PC-3 (cell line): ENCODE results near the gene NR5A2. TPM values are rescaled to one million over a fixed set of nuclear protein-coding genes. Genes with fewer than 3 reads are reported as not detected.

Source experiments
- ATAC-seq: fragments of 200-7000 bp; cut with Tn5 transposase; 2 replicates; pipeline ENCODE4 v1.9.1; 2020; ENCODE audit warnings: mild to moderate bottlenecking, moderate library complexity
- BruUV-seq: library from RNA; stranded (reverse); fragments of 400-500 nt; replicated peaks from 2 replicates; lab custom pipeline; 2021; lab: Mats Ljungman, UMichigan
- CTCF ChIA-PET: fragments of 300-600 bp; sonication (Branson Sonifier 250); formaldehyde crosslinking; loops from one replicate; lab custom pipeline; 2022; ENCODE audit warnings: antibody characterized with exemption; lab: Charles Lee
- POLR2A ChIA-PET: fragments of 300-600 bp; sonication (Branson Sonifier 250); formaldehyde crosslinking; loops from one replicate; lab custom pipeline; 2022; ENCODE audit warnings: antibody characterized with exemption; ENCODE audit not compliant: unreplicated experiment; lab: Charles Lee
- DNase-seq: peaks from one replicate; pipeline ENCODE4 v3.0.0-alpha.2; 2015
- H2AFZ ChIP-seq: fragments of 300-600 bp; sonication (generic); 2 replicates; pipeline ENCODE4 v1.6.0; 2016; ENCODE audit warnings: antibody characterized with exemption, low read length
- H3F3A ChIP-seq: fragments of 300-600 bp; sonication (generic); one replicate; pipeline ENCODE4 v1.6.0; 2017; ENCODE audit warnings: antibody characterized with exemption, low read length, control low read depth, mild to moderate bottlenecking; ENCODE audit not compliant: unreplicated experiment
- H3K27ac ChIP-seq: fragments of 300-600 bp; sonication (generic); 2 replicates; pipeline ENCODE4 v1.5.1; 2016; ENCODE audit warnings: mild to moderate bottlenecking, low read length
- H3K27me3 ChIP-seq: fragments of 300-600 bp; sonication (generic); 2 replicates; pipeline ENCODE4 v1.6.1; 2016; ENCODE audit warnings: low read length, mixed read lengths
- H3K36me3 ChIP-seq: fragments of 300-600 bp; sonication (generic); 2 replicates; pipeline ENCODE4 v1.6.1; 2016; ENCODE audit warnings: low read depth, mixed run types, low read length, mixed read lengths
- H3K4me1 ChIP-seq: fragments of 300-600 bp; sonication (generic); 2 replicates; pipeline ENCODE4 v1.5.1; 2016; ENCODE audit warnings: low read length; ENCODE audit not compliant: insufficient read depth
- H3K4me2 ChIP-seq: fragments of 300-600 bp; sonication (generic); 2 replicates; pipeline ENCODE4 v1.6.0; 2016; ENCODE audit warnings: low read length
- H3K4me3 ChIP-seq: fragments of 300-600 bp; sonication (generic); 2 replicates; pipeline ENCODE4 v1.5.1; 2016; ENCODE audit warnings: mild to moderate bottlenecking, low read length, mixed read lengths
- H3K79me2 ChIP-seq: fragments of 300-600 bp; sonication (generic); 2 replicates; pipeline ENCODE4 v1.6.1; 2017; ENCODE audit warnings: low read length, mixed read lengths
- H3K9ac ChIP-seq: fragments of 300-600 bp; sonication (generic); 2 replicates; pipeline ENCODE4 v1.6.0; 2016; ENCODE audit warnings: mild to moderate bottlenecking, low read length
- H3K9me2 ChIP-seq: fragments of 300-600 bp; sonication (generic); replicated peaks from 2 replicates; pipeline ENCODE4 v1.6.1; 2016; ENCODE audit warnings: mixed run types, low read length, mixed read lengths
- H3K9me3 ChIP-seq: fragments of 300-600 bp; sonication (generic); 2 replicates; pipeline ENCODE4 v1.6.1; 2016; ENCODE audit warnings: low read length, mixed read lengths
- H4K20me1 ChIP-seq: fragments of 300-600 bp; sonication (generic); 2 replicates; pipeline ENCODE4 v1.6.1; 2016; ENCODE audit warnings: low read length, mixed read lengths
- CTCF ChIP-seq: fragments of 300-600 bp; sonication (generic); conservative IDR thresholded peaks from 2 replicates; pipeline ENCODE4 v1.5.1; 2017; ENCODE audit warnings: antibody characterized with exemption, low read depth, mild to moderate bottlenecking, low read length
- EZH2 ChIP-seq: fragments of 300-600 bp; sonication (generic); IDR thresholded peaks from one replicate; pipeline ENCODE4 v1.6.1; 2017; ENCODE audit warnings: antibody characterized with exemption, mild to moderate bottlenecking, low read length; ENCODE audit not compliant: unreplicated experiment
- EZH2phosphoT487 ChIP-seq: fragments of 300-600 bp; sonication (generic); IDR thresholded peaks from 2 replicates; pipeline ENCODE4 v1.6.1; 2018; ENCODE audit warnings: mild to moderate bottlenecking, antibody characterized with exemption, low read length, borderline replicate concordance
- intact Hi-C: fragments of 100-400 bp; cut with micrococcal nuclease; formaldehyde crosslinking; loops from 2 replicates; pipeline ENCODE4 v1.9.0; 2023
- total RNA-seq: library from RNA; depleted of rRNA; stranded (reverse); fragments of >200 nt; gene quantifications from 2 replicates; pipeline ENCODE4 v1.2.3, GENCODE V29; 2014

The NR5A2 gene
- total RNA-seq, 1 experiment from 2014 or later: 0.36 TPM

DNA sequence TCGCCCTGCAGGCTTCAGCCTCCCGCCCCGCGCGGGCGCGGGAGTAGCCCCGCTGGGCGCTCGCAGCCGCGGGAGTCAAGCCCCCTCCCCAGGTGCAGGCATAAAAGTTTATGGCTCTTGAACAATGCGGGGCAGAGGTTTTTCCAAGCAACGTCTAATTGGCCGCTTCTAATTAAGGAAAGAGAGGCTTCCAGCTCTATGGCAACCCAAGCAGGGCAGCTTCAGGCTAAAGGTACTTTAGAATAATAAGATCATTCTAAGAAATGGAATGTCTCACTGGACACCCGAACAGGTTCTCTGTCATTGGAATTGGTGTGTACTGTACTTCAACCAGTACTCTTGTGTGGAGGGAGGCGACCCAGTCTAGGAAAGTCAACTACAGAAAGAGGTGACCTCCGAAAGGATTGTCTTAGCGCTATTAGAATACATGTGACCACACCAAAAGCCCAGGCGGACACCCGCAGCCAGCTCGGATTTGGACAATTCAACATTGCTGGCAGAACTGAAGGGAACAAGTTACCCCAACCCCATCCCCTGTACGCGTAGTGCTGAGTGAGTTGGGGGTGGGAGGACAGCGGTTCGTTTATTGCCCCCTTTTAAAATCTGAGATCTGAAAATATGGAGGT is 12.5 kb downstream of the NR5A2 start:
- ATAC-seq (peak; percentile 12), DNase-seq (no peak)
- H3K27me3 ChIP-seq: peaks cover 81% of the 10 kb centered on the region
- intact Hi-C loops: loop anchor here (1.0 to 10.0 kb wide), 4 partner anchors 55 to 445 kb away; no protein-coding TSS in a partner anchor
- no peaks in the 10 kb centered on the region for H3K9me2 ChIP-seq
- H3K27ac ChIP-seq: no peak overlapping the region
- no peaks in the 10 kb centered on the region for H3K36me3 ChIP-seq
- H3K4me1 ChIP-seq: peaks cover 7% of the 10 kb centered on the region; the same call in 1 of the 2 replicates
- peak overlapping the region; percentile 0; the same call in 1 of the 2 replicates for H3K9ac ChIP-seq
- peak overlapping the region; percentile 85 for H2AFZ ChIP-seq
- ChIA-PET POLR2A (interaction anchor here (0.5 to 0.6 kb wide), 3 partner anchors 11 to 41 kb away, joined by 3 to 5 read pairs (median 4); no protein-coding TSS in a partner anchor), CTCF (interaction anchor here (0.5 kb wide), 1 partner anchor 84 kb away, joined by 3 read pairs; no protein-coding TSS in a partner anchor)
- H3K79me2 ChIP-seq: no peaks in the 10 kb centered on the region
- no TSS peak for BruUV-seq
- no peaks in the 10 kb centered on the region for H3F3A ChIP-seq
- H3K9me3 ChIP-seq: no peaks in the 10 kb centered on the region
- H3K4me2 ChIP-seq: peak overlapping the region; percentile 89
- peak overlapping the region; percentile 70 for H3K4me3 ChIP-seq
- TF ChIP-seq EZH2: peak; percentile 64
- no peak for TF ChIP-seq EZH2phosphoT487
- no peaks in the 10 kb centered on the region for H4K20me1 ChIP-seq

GRCh38 chr1:200040481-200041138 is 13.1 kb downstream of the NR5A2 start:
- Histone ChIP-seq H3K36me3 (no peaks in the 10 kb centered on the region), H3K9ac (no peak overlapping the region), H4K20me1 (no peaks in the 10 kb centered on the region), H3K9me2 (no peaks in the 10 kb centered on the region), H3K9me3 (no peaks in the 10 kb centered on the region), H3K27me3 (peaks cover 87% of the 10 kb centered on the region), H3K79me2 (no peaks in the 10 kb centered on the region), H2AFZ (no peak overlapping the region), H3K27ac (no peak overlapping the region), H3K4me3 (peak overlapping the region; percentile 70), H3F3A (no peaks in the 10 kb centered on the region), H3K4me1 (peaks cover 7% of the 10 kb centered on the region; the same call in 1 of the 2 replicates), H3K4me2 (peak overlapping the region; percentile 89)
- intact Hi-C loops: loop anchor here (10.0 kb wide), 1 partner anchor 56 kb away; no protein-coding TSS in a partner anchor
- DNase-seq: no peak
- no TSS peak for BruUV-seq
- no peak for ATAC-seq
- POLR2A ChIA-PET: no interaction called here
- TF ChIP-seq EZH2 (no peak), CTCF (no peak), EZH2phosphoT487 (no peak)
- CTCF ChIA-PET: no interaction called here

DNA sequence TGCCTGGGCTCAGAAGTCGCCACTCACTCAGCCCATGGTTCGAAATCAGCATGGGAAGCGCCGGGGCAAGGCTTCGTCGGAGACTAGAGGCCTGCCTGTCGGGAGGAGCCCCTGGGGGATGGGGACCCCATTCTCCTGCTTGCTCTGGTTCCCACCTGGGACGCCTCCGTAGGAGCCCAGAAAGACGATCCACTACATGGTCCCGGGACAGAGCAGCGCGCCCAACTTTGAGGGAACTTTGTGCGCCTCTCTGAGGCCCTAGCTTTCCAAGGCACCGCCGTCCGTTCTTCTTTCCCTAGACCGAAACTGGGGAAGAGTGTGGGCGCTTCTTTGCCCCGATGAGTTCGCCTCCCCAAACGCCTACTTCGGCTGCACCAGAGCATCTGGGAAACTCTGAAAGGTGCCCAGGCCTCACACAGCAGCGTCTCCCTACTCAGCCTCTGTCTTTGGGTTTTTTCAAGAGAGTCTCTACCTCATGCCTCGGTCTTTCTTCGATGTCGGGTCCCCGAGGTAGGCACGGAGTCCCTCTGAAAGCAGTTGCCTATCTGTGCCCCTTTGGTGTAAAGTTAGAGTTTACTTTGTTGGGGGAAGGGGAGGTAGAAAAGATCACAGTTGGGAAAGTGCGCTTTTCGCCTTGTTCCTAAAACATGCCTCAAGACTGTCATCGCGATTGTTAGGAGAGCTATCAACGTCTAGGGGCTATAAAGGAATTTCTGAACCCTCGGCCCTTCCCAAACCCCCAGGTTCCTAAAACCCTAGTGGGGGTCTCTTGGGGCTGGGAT is 14.0 kb downstream of the NR5A2 start:
- BruUV-seq: no TSS peak
- ChIA-PET CTCF (no interaction called here), POLR2A (no interaction called here)
- no peak for ATAC-seq
- H3K9me3 ChIP-seq: no peaks in the 10 kb centered on the region
- H4K20me1 ChIP-seq: no peaks in the 10 kb centered on the region
- no peaks in the 10 kb centered on the region for H3F3A ChIP-seq
- peaks cover 7% of the 10 kb centered on the region; the same call in 1 of the 2 replicates for H3K4me1 ChIP-seq
- H3K4me2 ChIP-seq: no peak overlapping the region
- H3K36me3 ChIP-seq: no peaks in the 10 kb centered on the region
- no peak overlapping the region for H3K27ac ChIP-seq
- no peak overlapping the region for H2AFZ ChIP-seq
- no peak overlapping the region for H3K4me3 ChIP-seq
- H3K9ac ChIP-seq: no peak overlapping the region
- intact Hi-C loops: loop anchor here (10.0 kb wide), 1 partner anchor 57 kb away; no protein-coding TSS in a partner anchor
- no peak for TF ChIP-seq EZH2
- TF ChIP-seq CTCF: no peak
- TF ChIP-seq EZH2phosphoT487: no peak
- peaks cover 90% of the 10 kb centered on the region for H3K27me3 ChIP-seq
- no peak for DNase-seq
- H3K9me2 ChIP-seq: no peaks in the 10 kb centered on the region
- no peaks in the 10 kb centered on the region for H3K79me2 ChIP-seq
